HG03045 (cell line): Measurements from ENCODE around the gene PPP4R4.
"Not testable (repeated sequence)": the region's sequence is repeated elsewhere in the genome, so short reads cannot be mapped to it uniquely, and the experiment has no call there.

Experiments
- ATAC-seq: cut with Tn5 transposase; IDR thresholded peaks from one replicate; pipeline ENCODE4 v1.9.1; 2021; ENCODE audit warnings: mild to moderate bottlenecking, moderate library complexity; ENCODE audit not compliant: unreplicated experiment

PPP4R4 gene

DNA sequence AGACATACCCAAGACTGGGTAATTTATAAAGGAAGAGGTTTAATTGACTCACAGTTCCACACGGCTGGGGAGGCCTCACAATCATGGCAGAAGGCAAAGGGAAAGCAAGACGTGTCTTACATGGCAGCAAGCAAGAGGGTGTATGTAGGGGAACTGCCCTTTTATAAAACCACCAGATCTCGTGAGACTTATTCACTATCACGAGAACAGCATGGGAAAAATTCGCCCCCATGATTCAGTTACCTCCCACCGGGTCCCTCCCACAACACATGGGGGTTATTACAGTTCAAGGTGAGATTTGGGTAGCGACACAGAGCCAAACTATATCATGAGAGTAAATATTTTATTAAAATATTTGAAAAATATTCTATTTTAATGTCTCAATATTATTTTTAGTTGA is 94.5 kb downstream of the PPP4R4 start:
- not testable (repeated sequence) for ATAC-seq

DNA sequence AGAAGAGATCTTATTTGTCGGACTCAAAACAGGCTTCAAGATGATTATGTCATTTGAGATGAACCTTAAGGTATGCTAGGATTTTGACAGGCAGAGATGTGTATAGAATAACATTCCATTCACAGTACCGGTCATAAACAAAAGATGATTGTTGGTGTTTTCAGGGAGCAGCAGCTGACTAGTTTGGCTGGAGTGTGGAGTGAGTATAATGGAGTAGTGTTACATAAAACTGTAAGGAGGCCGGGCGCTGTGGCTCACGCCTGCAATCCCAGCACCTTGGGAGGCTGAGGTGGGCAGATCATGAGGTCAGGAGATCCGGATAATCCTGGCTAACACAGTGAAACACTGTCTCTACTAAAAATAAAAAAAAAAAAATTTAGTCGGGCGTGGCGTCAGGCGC is 95.0 kb downstream of the PPP4R4 start:
- no peak for ATAC-seq

DNA sequence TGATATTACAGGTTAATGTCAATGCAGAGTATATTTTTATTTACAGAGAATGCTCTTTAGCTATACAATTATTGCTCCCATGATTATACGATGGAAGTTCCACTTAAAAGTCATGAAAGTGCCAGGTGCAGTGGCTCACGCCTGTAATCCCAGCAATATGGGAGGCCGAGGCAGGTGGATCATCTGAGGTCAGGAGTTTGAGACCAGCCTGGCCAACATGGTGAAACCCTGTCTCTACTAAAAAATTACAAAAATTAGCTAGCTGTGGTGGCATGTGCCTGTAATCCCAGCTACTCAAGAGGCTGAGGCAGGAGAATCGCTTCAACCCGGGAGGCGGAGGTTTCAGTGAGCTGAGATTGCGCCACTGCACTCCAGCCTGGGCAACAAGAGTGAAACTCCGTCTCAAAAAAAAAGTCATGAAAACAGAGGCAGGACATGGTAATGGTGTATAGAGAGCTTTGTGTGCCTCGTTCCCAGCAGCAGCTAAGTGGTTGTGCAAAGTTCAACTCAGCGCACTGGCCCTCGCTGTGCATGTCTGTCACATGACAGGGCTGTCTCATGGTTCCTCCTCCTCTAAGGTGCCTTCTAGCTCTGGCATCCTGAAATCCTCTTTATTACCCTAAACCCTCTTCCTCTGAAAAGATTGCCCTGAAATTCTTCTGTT is 102.9 kb downstream of the PPP4R4 start:
- ATAC-seq, result not testable (repeated sequence)

DNA sequence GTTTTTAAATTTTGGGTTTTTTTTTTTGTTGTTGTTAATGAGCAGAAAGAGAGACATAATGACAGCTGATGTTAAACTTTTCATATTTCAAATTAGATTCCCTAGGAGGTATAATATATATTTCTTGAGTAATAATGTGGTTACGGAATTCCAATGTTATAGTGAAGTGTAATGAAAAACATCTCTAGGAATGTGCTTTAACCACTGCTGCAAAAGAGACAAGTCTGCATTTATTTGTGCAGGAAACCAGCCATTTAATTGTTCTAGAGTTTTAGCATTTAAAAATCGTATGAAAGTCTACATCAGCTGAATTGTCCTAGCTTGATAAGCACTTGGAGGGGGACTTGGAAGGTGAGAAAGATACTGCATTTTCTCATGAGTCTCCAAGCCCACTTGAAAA is 104.6 kb downstream of the PPP4R4 start:
- ATAC-seq, result no peak

DNA sequence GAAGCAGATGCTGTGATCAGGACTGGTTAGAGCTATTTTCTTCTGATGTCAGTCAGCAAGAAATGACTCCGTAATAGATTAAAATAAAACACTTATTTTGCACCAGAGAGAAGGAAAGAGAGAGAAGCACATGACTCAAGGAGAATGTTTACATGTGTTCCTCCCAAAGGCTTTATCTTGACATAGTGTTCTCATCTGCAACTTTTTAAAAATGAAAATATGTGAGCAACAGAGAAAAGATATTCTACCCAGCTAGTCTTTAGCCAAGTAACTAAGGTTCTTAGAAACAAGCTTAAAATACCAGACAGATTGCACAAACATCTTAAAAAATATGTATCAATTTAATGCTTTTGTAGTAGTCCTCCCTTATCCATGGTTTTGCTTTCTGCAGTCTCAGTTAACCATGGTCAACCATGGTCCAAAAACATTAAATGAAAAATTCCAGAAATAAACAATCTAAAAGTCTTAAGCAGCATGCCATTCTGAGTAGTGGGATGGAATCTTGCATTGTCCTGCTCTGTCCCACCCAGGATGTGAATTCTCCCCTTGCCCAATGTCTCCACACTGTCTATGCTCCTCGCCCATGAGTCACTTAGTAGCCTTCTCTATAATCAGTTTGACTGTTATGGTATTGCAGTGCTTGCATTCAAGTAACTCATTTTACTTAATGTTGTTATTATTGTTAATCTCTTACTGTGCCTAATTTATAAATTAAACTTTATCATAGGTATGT is 109.0 kb downstream of the PPP4R4 start:
- no peak for ATAC-seq

DNA sequence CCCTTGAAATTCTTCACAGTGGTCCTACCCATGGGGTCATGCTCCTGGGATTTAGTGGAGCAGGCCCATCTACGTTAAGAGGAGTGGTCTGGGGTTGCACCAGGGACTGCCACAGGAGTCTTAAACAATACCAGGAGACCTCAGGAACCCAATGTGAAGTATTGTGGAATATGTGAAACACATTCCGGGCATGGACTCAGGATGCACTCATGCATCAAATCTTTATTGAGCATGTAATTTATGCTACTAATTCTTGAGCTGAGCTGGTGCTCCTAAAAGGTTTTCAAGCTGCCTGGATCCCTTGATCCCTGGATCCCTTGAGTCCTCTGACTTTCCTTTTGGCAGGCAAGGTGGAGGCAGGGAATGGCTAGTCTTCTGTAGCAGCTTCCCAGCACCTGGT is 110.1 kb downstream of the PPP4R4 start:
- no peak for ATAC-seq

DNA sequence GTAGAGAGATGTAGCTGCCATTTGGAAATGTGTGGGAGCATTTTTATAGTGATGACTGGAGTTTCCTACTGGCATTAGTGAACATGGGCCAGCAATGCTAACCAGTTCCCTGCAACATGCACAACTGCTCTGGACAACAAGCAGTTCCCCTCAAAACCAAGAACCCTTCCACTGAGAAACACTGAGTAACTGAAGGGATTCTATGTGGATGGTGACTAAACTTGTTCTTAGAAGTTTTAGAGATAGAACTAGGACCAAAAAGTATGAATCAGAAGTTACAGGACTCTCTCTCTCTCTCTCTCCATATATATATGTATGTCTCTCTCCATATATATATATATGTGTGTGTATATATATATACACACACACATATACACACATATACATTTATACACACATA is 111.0 kb downstream of the PPP4R4 start:
- ATAC-seq, result no peak

DNA sequence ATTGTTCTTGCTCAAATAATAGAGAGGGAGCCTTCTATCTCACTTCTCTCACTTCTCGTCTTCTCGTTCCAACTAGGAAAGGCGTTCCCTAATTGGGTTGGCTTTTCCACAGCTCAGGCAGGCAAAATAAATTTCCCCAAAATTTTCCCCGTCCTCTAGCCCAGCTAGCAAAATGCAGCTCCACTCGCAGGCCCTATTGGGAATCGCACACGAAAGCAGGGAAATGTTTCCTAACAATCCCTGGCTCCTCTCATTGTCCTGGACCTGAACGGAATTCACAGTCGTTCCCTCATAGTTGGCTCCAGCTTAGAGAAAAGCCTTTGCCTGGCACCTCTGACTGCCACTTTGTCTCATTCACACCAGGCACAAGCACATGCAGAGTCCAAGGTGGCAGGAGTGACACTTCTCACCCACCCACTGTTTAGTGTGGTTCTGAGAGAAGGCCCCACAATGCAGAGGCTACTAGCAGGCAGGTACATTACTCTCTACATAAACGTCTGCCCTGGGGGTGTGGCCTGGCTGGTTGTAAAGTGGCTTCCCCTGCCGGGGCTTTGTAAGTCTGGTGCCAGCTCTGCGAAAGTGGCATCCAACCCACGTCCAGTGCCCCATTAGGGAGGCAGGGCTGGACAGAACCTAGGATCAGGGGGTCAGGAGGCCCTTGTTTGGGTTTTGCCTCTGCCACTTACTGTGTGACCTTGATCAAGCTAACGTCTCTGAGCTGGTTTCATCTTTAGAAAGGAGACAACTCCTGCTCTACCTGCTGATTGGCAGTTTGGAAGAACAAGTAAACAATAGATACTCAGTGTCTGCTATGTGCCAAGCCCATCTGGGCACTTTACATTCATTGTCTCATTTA is 114.7 kb downstream of the PPP4R4 start:
- no peak for ATAC-seq

DNA sequence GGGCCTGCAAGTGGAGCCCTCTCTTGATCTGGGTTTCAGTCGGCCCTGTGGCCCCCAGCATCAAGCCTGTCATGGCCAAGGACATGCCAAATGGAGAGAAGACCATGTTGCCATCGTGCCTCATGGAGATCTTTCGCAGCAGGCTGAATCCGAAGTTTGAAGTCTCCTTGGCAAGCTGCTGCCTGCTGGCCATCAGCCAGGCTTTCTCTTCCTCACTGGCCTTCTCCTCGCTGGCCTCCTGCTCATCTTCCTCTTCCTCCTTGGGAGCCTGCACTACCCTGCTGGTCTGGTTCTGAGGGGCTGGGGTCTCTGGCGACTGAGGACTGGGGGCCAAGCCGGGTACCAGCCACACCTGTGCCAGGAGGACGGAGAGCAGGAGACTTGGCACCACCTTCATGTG is 116.1 kb downstream of the PPP4R4 start:
- ATAC-seq, result no peak

DNA sequence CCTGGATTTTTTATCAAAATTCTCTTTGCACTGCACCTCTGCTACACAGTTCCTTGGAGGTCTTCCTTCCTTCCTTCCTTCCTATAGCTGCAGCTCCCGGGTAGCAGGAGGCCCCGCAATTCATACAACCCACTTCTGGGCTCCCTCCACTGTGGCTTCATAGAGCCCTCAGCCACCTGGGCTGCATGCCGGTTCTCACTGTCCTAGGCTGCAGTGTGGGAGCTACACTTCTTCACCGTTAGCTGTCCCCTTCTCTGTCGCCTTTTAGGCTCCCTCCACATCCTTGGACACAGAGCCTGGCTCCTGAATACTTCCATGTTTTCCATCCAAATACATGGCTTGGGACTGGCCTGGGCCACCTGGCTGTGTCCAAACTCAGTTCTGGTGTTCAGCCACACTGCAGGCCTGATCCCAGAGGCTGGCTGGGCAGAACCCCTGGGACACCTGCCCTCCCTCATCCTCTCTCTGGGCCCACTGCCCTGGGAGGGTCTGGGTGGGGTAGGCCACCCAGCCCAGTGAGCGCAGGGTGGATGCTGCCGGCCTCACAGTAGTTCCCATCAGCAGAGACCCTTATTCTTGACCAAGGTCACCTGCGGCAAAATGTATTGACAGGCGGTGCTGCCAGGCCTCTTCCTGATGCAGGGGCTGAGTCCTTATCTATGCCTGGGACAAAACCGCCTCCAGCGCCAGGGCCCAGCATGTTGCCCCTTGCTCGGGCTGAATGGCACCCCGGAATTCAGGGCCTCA is 117.2 kb downstream of the PPP4R4 start:
- no peak for ATAC-seq

DNA sequence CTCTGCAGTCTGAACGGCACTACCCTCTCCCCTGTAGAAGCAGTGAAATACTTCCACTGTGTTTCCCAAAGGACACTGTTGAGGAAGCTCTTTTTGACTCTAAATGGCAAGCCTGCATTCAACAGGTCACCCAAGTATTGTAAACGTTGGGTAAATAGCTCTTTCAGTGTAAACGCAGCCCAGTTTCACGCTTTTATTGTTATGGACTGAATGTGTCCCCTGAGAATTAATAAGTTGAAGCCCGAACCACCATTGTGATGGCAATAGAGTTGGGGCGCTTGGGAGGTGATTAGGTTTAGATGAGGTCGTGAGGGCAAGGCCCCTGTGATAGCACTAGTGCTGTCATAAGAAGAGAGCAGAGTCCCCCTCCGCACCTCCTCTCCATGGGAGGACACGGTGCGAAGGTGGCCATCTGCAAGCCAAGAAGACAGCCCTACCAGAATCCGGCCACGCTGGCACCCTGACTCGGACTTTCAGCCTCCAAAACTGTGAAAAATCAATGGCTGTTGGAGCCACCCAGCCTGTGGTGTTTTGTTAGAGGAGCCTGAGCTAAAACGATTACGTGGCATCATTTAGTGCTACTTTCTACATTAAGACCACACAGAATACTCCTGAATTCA is 117.9 kb downstream of the PPP4R4 start:
- no peak for ATAC-seq

DNA sequence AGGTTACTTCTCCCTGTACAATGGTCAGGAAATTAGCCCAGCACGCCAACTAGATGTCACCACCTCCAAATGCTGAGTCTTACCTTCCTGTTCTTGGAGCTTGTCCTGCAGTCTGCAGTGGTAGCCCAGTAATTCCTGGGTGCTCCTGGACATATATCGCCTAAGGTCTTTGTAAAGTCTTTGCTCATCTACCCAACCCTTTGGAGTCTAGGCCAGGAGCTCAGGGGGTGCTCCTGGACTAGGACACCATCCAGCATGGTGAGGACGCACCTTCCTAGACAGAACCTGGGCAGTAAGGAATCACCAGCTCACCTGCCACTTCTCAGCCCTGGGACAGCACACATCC is 118.4 kb downstream of the PPP4R4 start:
- ATAC-seq, result no peak

DNA sequence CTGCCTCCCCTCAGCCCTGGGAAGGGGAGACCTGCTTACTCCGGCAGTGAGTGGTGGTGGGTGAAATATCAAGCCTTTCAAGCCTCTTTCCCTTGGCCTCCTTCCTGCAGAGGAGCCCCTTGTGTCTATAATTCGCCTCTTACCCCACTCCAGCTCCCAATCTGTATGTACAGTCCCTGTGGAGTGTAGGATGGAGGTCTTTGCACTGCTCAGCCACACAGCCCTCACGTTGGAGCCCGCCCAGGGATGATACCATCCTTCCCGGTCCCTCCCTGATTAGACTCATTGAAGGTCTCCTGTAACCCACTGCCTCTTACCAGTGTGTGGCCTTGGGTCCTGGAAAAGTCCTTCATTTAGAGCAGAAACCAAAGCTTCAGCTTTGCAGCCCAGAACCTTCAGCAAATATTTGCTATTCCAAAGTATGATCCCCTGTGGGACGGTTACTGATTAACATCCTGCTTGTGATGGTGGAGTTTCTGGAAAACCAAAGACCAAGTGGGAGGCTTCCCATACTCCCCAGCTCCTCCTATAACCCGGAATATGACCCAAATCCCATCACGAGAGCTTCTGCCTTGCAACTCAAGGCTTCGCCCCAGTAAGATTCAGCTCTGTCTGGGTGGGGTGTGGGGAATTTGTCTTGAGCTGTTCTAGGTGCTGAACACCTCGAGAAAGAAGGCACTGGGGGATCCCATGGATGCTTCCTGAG is 118.9 kb downstream of the PPP4R4 start, which contains the start of gene SERPINA10:
SERPINA10 (minus strand) TSS at position 397 of the 706 bp plus-strand sequence. CDS start 2,675 bp downstream, outside the sequence.
- ATAC-seq, result no peak

DNA sequence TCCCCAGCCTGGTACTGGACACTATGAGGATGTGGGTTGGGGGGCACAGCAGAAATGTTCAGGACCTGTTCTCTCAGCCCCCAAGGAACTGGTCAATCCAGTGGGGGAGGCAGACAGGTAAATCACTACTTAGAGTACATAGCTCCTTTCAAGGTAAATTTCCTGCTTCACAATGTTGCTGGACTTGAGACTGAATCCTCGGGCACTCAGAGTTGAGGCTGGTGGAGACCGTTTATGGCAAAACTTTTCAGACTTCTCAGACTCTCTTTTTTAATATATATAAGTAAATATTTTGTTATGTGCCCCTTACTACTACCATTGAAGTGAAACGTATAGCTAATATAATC is 119.4 kb downstream of the PPP4R4 start:
- ATAC-seq, result no peak

DNA sequence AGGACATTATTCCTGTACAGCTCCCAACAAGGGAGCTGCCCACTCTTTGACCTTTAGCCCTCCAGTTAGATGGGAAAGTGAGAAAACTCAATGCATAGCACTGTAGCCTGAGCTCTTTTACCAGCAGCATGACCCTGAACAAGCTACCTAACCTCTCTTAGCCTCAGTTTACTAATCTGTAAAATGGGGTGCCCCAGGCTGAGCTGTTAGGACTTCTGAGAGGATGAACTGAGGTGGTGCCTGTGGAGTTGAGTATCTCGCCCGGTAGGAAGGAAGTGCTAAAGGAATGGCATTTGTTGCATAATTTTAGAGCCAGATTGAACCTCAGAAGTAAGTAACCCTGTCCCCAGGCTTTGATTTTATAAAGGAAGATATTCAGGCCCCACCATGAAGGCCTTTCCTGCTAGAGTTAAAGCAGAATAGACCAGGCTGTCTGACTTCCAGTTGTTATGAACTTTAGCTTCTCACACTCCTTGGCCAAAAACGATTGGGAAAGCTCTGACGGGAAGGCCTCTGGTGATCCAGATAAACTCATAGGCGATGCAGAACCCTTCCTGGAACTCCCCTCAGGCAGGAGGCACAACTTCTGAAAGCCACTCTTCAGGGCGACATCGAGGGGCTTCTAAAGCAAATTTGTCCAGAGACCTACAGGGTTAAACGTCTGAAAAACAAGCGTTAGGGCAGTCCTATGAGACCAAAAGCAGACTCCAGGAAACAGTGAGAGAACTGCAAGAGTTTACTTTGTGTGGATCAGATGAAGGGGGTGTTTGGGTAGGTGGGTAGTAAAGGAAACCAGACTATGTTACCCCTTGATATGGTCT is 121.4 kb downstream of the PPP4R4 start:
- no peak for ATAC-seq

DNA sequence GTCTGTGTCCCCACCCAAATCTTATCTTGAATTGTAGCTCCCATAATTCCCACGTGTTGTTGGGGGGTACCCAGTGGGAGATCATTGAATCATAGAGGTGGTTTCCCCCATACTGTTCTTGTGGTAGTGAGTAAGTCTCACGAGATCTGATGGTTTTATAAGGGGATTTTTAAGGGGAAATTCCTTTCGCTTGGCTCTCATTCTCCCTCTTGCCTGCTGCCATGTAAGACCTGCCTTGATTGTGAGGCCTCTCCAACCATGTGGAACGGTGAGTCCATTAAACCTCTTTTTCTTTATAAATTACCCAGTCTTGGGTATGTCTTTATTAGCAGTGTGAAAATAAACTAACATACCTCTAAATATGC is 122.0 kb downstream of the PPP4R4 start:
- ATAC-seq, result not testable (repeated sequence)

DNA sequence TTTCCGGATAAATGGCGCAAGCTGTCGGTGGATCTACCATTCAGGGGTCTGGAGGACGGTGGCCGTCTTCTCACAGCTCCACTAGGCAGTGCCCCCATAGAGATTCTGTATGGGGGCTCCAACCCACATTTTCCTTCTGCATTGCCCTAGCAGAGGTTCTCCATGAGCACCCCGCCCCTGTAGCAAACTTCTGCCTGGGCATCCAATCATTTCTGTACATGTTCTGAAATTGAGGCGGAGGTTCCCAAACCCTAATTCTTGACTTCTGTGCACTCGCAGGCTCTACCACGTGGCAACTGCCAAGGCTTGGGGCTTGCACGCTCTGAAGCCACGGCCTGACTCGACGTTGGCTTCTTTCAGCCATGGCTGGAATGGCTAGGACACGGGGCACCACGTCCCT is 124.0 kb downstream of the PPP4R4 start:
- no peak for ATAC-seq

DNA sequence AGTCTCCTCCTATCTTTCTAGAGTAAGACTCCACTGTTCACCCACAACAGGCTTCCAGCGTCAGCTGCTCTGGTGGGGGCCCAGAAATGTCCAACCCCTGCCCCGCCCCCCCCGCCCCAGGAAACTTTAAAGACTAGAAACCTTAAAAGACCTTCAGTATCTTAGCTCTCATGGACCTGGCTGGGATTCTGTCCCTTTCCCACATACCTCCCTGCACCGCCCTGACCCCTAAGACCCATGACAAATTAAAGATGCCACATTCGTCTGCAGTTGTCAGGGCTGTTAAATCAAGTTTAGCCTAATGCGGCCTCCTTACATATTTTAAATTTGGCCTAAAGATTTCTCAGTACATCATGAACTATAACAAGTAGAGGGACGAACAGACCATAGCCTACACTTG is 129.0 kb downstream of the PPP4R4 start:
- ATAC-seq, result no peak

DNA sequence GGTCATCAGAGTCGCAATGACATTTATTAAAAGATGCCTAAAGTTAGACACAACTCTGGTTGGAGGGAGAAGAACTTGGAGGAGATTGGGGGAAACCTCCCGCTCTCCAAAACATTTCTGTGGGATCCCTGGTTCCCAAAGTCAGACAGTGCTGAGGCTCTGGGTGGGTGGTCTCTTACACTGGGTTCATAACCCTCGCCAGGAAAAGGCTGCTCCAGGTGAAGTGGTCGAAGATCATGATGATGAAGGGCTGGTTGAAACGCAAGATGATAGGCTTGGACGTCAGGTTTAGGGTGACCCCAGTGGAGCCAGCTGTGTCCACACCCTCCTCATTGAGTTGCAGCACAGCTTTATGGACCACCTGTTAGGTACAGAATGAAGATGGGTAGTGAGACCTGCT is 130.1 kb downstream of the PPP4R4 start:
- ATAC-seq, result no peak
